HCT116 (cell line): ENCODE measurements around the gene CBFB. TPM values are rescaled to one million over a fixed set of nuclear protein-coding genes. Genes with fewer than 3 reads are reported as not detected.

Experiments used
- ATAC-seq: fragments of 200-7000 bp; cut with Tn5 transposase; 2 replicates; pipeline ENCODE4 v1.9.1; 2020; ENCODE audit warnings: mild to moderate bottlenecking, moderate library complexity
- BruUV-seq: library from RNA; stranded (reverse); fragments of 400-500 nt; replicated peaks from 2 replicates; lab custom pipeline; 2021; lab: Mats Ljungman, UMichigan
- CTCF ChIA-PET: fragments of 300-600 bp; sonication (Branson Sonifier 250); formaldehyde crosslinking; loops from one replicate; lab custom pipeline; 2021; ENCODE audit warnings: antibody characterized with exemption; lab: Charles Lee
- POLR2A ChIA-PET: fragments of 300-600, 350-600 bp; sonication (Branson Sonifier 250); formaldehyde crosslinking; loops from one replicate; lab custom pipeline; 2021; ENCODE audit warnings: antibody characterized with exemption; lab: Charles Lee
- RAD21 ChIA-PET, 2 experiments: fragments of 300-600 bp; sonication (Branson Sonifier 250); formaldehyde crosslinking; loops; one replicate each; lab custom pipeline; 2023; ENCODE audit warnings: low total read pairs in 2 of 2; ENCODE audit not compliant: uncharacterized antibody in 2 of 2, unreplicated experiment in 2 of 2, low non-redundant PET in 1 of 2; lab: Charles Lee
- DNase-seq: peaks from one replicate; pipeline ENCODE4 v3.0.0-alpha.2; 2010; ENCODE audit warnings: low read depth, low spot score
- H2AFZ ChIP-seq: fragments of 200-600 bp; shearing (Covaris generic), sonication (generic); 2 replicates; pipeline ENCODE4 v1.6.1; 2017; ENCODE audit warnings: low read depth, mixed run types, mixed read lengths, antibody characterized with exemption, low read length; ENCODE audit not compliant: poor library complexity, severe bottlenecking
- H3K27ac ChIP-seq: 2 replicates; pipeline ENCODE4 v1.5.1; 2012; ENCODE audit warnings: low read depth, low read length
- H3K27me3 ChIP-seq: fragments of 200-600 bp; sonication (generic); 2 replicates; pipeline ENCODE4 v1.6.1; 2016; ENCODE audit warnings: mixed run types, low read length, mixed read lengths; ENCODE audit not compliant: insufficient read depth
- H3K36me3 ChIP-seq, 2 experiments: fragments of 200-500 bp in 1 of 2; fragments of 200-600 bp in 1 of 2; sonication (Bioruptor generic) in 1 of 2; sonication (generic) in 1 of 2; 2 replicates each; pipeline versions ENCODE4 v1.5.1 to v1.6.1; 2014 to 2016; ENCODE audit warnings: low read length in 2 of 2, inconsistent platforms in 1 of 2, mixed read lengths in 1 of 2, mixed run types in 1 of 2; ENCODE audit not compliant: insufficient read depth in 2 of 2, control insufficient read depth in 1 of 2
- H3K4me1 ChIP-seq, 2 experiments: fragments of 200-600 bp in 1 of 2; sonication (generic) in 1 of 2; 2 replicates each; pipeline versions ENCODE4 v1.5.1 to v1.6.1; 2012 to 2017; ENCODE audit warnings: low read length in 2 of 2, inconsistent platforms in 1 of 2, mild to moderate bottlenecking in 1 of 2, mixed read lengths in 1 of 2, mixed run types in 1 of 2, moderate library complexity in 1 of 2; ENCODE audit not compliant: insufficient read depth in 2 of 2, control insufficient read depth in 1 of 2
- H3K4me2 ChIP-seq: fragments of 200-600 bp; sonication (generic); 2 replicates; pipeline ENCODE4 v1.6.1; 2017; ENCODE audit warnings: mixed run types, low read length, mixed read lengths
- H3K4me3 ChIP-seq, 2 experiments: fragments of 200-600 bp in 1 of 2; sonication (generic) in 1 of 2; replicated peaks in 1 of 2; 2 replicates each; pipeline ENCODE4 v1.5.1; 2011 to 2016; ENCODE audit warnings: low read length in 2 of 2, control low read depth in 1 of 2, low read depth in 1 of 2, mild to moderate bottlenecking in 1 of 2, mixed read lengths in 1 of 2, mixed run types in 1 of 2
- H3K79me2 ChIP-seq: fragments of 200-600 bp; sonication (generic); 2 replicates; pipeline ENCODE4 v1.6.1; 2017; ENCODE audit warnings: mild to moderate bottlenecking, mixed run types, low read length, moderate library complexity, mixed read lengths; ENCODE audit not compliant: insufficient read depth
- H3K9ac ChIP-seq: fragments of 200-600 bp; sonication (generic); 2 replicates; pipeline ENCODE4 v1.6.1; 2016; ENCODE audit warnings: low read length, mixed read lengths
- H3K9me2 ChIP-seq: fragments of 200-600 bp; sonication (generic), shearing (Covaris generic); 2 replicates; pipeline ENCODE4 v1.6.1; 2017; ENCODE audit warnings: mixed run types, mild to moderate bottlenecking, moderate library complexity; ENCODE audit not compliant: insufficient read depth
- H3K9me3 ChIP-seq, 2 experiments: fragments of 200-500 bp in 1 of 2; fragments of 200-600 bp in 1 of 2; sonication (Bioruptor generic) in 1 of 2; sonication (generic) in 1 of 2; 2 replicates each; pipeline ENCODE4 v1.6.1; 2014 to 2017; ENCODE audit warnings: low read length in 2 of 2, mixed read lengths in 2 of 2, inconsistent platforms in 1 of 2, low read depth in 1 of 2, mild to moderate bottlenecking in 1 of 2, mixed run types in 1 of 2, moderate library complexity in 1 of 2; ENCODE audit not compliant: control insufficient read depth in 1 of 2, insufficient read depth in 1 of 2
- H4K20me1 ChIP-seq: fragments of 200-600 bp; sonication (generic), shearing (Covaris generic); 2 replicates; pipeline ENCODE4 v1.6.1; 2017; ENCODE audit warnings: mixed run types, mild to moderate bottlenecking, moderate library complexity; ENCODE audit not compliant: insufficient read depth
- CBX3 ChIP-seq: IDR thresholded peaks from 2 replicates; pipeline ENCODE4 v1.6.1; 2012; ENCODE audit warnings: low read depth
- CEBPB ChIP-seq: IDR thresholded peaks from 2 replicates; pipeline ENCODE4 v1.6.1; 2012; ENCODE audit warnings: low read depth
- EGR1 ChIP-seq: IDR thresholded peaks from 2 replicates; pipeline ENCODE4 v1.6.1; 2012; ENCODE audit warnings: low read depth
- ELF1 ChIP-seq: IDR thresholded peaks from 2 replicates; pipeline ENCODE4 v1.6.1; 2012; ENCODE audit warnings: low read depth, borderline replicate concordance
- FOSL1 ChIP-seq: IDR thresholded peaks from 2 replicates; pipeline ENCODE4 v1.6.1; 2012; ENCODE audit warnings: low read depth
- POLR2A ChIP-seq: IDR thresholded peaks from 2 replicates; pipeline ENCODE4 v1.7.0; 2011; ENCODE audit warnings: borderline replicate concordance; ENCODE audit not compliant: insufficient read depth, insufficient read length; ENCODE audit errors: extremely low read depth
- POLR2AphosphoS5 ChIP-seq: IDR thresholded peaks from 2 replicates; pipeline ENCODE4 v1.6.1; 2011; ENCODE audit warnings: mild to moderate bottlenecking, low read depth, low read length, moderate library complexity
- RAD21 ChIP-seq: IDR thresholded peaks from 2 replicates; pipeline ENCODE4 v1.6.1; 2012; ENCODE audit warnings: low read depth, mild to moderate bottlenecking
- SP1 ChIP-seq: IDR thresholded peaks from 2 replicates; pipeline ENCODE4 v1.6.1; 2012; ENCODE audit warnings: low read depth
- SRF ChIP-seq: IDR thresholded peaks from 2 replicates; pipeline ENCODE4 v1.6.1; 2012; ENCODE audit warnings: low read depth
- YY1 ChIP-seq: IDR thresholded peaks from 2 replicates; pipeline ENCODE4 v1.6.1; 2011; ENCODE audit warnings: low read length, low read depth, moderate library complexity, mild to moderate bottlenecking; ENCODE audit not compliant: insufficient replicate concordance; ENCODE audit errors: extremely low read depth
- ZBTB33 ChIP-seq: IDR thresholded peaks from 2 replicates; pipeline ENCODE4 v1.6.1; 2011; ENCODE audit warnings: mild to moderate bottlenecking, low read length, moderate library complexity; ENCODE audit not compliant: insufficient replicate concordance; ENCODE audit errors: extremely low read depth
- ZFX ChIP-seq: fragments of 450-650 bp; IDR thresholded peaks from 2 replicates; pipeline ENCODE4 v1.6.1; 2017
- intact Hi-C: fragments of 100-400 bp; cut with micrococcal nuclease; formaldehyde crosslinking; loops from 2 replicates; pipeline ENCODE4 v1.10.0; 2022
- total RNA-seq: library from RNA; stranded (reverse); gene quantifications from one replicate; pipeline ENCODE4 v1.2.1, GENCODE V29; 2021; ENCODE audit not compliant: unreplicated experiment
- TF ChIP-seq, protein P1 (sequence below): IDR thresholded peaks from 2 replicates; pipeline ENCODE4 v1.6.1; 2012
- TF ChIP-seq, protein P2 (sequence below): IDR thresholded peaks from 2 replicates; pipeline ENCODE4 v1.6.1; 2012

CBFB gene
- total RNA-seq, 1 experiment from 2014 or later: 101 TPM

DNA sequence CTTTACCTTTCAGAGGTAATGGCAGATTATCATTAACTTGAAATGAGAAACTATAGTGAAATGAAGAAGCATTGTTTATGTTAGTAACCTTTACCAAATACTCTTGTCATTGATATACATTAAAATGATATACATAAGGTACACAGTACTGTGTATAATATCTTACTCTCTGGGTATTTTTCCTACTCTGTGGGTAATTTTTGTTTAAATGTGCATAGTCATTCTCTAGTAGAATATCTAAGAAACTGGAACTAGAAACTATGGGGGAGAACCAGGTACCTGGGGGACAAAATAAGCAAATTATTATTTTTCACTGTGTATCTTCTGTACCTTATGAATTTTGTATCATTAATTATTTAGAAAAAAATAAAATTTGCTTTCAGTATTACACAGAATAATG is 60.2 kb downstream of the CBFB start:
- H3K4me1 ChIP-seq: no peaks in the 10 kb centered on the region
- H3K9me2 ChIP-seq: no peaks in the 10 kb centered on the region
- ChIA-PET CTCF (no interaction called here), POLR2A (no interaction called here), RAD21 (no interaction called here)
- no peak overlapping the region for H3K9ac ChIP-seq
- intact Hi-C loops: no loop called here
- TF ChIP-seq, protein P1, sequence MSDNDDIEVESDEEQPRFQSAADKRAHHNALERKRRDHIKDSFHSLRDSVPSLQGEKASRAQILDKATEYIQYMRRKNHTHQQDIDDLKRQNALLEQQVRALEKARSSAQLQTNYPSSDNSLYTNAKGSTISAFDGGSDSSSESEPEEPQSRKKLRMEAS: no peak
- TF ChIP-seq SRF (no peak), YY1 (no peak), EGR1 (no peak), SP1 (no peak), CEBPB (no peak), RAD21 (no peak), POLR2AphosphoS5 (no peak), CBX3 (no peak), POLR2A (no peak), ELF1 (no peak), ZBTB33 (no peak), FOSL1 (no peak), ZFX (no peak)
- TF ChIP-seq, protein P2, sequence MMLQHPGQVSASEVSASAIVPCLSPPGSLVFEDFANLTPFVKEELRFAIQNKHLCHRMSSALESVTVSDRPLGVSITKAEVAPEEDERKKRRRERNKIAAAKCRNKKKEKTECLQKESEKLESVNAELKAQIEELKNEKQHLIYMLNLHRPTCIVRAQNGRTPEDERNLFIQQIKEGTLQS: no peak
- no peak overlapping the region for H2AFZ ChIP-seq
- H3K79me2 ChIP-seq: peaks cover 56% of the 10 kb centered on the region
- no peak for ATAC-seq
- H3K4me3 ChIP-seq: no peak overlapping the region
- H3K9me3 ChIP-seq: no peaks in the 10 kb centered on the region
- DNase-seq: no peak
- H3K27ac ChIP-seq: no peak overlapping the region
- H4K20me1 ChIP-seq: peaks cover 4% of the 10 kb centered on the region; the same call in 1 of the 2 replicates
- no TSS peak for BruUV-seq
- peaks cover 4 to 5% of the 10 kb centered on the region in 2 experiments; a peak in 2 of 4 replicates for H3K36me3 ChIP-seq
- H3K27me3 ChIP-seq: no peaks in the 10 kb centered on the region
- H3K4me2 ChIP-seq: no peak overlapping the region
